Sigmoid colon (tissue), 4 donors: Measurements from ENCODE around the gene ACOX3.

Source experiments
- CTCF ChIP-seq, 4 experiments: fragments of 450-650 bp in 3 of 4; fragments of 200-600 bp in 1 of 4; IDR thresholded peaks; one replicate each; pipeline ENCODE4 v1.5.1; 2016 to 2019; ENCODE audit warnings: antibody characterized with exemption in 4 of 4, mild to moderate bottlenecking in 3 of 4, moderate library complexity in 2 of 4
- POLR2A ChIP-seq, 2 donors: fragments of 450-650 bp; IDR thresholded peaks; one replicate each; pipeline ENCODE4 v1.6.1; 2016; ENCODE audit warnings: antibody characterized with exemption in 2 of 2, mild to moderate bottlenecking in 2 of 2, moderate library complexity in 2 of 2
- POLR2AphosphoS5 ChIP-seq, 4 donors: sonication (generic); formaldehyde crosslinking; IDR thresholded peaks; one replicate each; pipeline ENCODE4 v1.6.1; 2017; ENCODE audit warnings: antibody characterized with exemption in 4 of 4

- TF ChIP-seq CTCF (IDR thresholded peaks at IDR 0.05) (no peak), POLR2AphosphoS5 (IDR thresholded peaks at IDR 0.05) (no peak), POLR2A (IDR thresholded peaks at IDR 0.05) (no peak)
These were observed 109.0 kb downstream of the ACOX3 start for GRCh38 chr4:8331575-8331955.
